Measurements from ENCODE around the gene TEKT5.

DNA sequence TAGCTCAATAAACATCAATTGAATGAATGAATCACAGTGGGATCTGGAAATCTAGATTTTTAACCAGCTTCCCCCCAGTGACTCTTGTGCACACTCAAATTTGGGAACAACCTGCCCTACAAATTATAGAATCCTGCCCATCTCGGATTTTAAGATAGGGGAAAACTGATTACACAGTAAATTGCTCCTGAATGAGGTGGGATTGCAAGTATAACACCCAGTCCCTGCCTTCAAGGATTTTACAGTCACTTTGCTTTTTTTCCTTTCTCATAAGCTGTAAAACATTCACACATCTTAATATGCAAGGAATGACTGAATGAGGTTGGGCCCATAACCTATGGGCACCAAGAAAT, 48.5 kb downstream of the TEKT5 start:
- TF ChIP-seq, protein P1, sequence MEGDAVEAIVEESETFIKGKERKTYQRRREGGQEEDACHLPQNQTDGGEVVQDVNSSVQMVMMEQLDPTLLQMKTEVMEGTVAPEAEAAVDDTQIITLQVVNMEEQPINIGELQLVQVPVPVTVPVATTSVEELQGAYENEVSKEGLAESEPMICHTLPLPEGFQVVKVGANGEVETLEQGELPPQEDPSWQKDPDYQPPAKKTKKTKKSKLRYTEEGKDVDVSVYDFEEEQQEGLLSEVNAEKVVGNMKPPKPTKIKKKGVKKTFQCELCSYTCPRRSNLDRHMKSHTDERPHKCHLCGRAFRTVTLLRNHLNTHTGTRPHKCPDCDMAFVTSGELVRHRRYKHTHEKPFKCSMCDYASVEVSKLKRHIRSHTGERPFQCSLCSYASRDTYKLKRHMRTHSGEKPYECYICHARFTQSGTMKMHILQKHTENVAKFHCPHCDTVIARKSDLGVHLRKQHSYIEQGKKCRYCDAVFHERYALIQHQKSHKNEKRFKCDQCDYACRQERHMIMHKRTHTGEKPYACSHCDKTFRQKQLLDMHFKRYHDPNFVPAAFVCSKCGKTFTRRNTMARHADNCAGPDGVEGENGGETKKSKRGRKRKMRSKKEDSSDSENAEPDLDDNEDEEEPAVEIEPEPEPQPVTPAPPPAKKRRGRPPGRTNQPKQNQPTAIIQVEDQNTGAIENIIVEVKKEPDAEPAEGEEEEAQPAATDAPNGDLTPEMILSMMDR (IDR thresholded peaks at IDR 0.05) = no peak
- TF ChIP-seq POLR2AphosphoS5 (IDR thresholded peaks at IDR 0.05) = no peak
